DOHH2 (cell line): Measurements from ENCODE around the gene TNFRSF21.

Source experiments
- H3F3A ChIP-seq: fragments of 200-600 bp; sonication (generic), shearing (Covaris generic); 2 replicates; pipeline ENCODE4 v1.6.0; 2016; ENCODE audit warnings: antibody characterized with exemption, mild to moderate bottlenecking; ENCODE audit not compliant: control insufficient read depth, insufficient read depth
- H3K27ac ChIP-seq: fragments of 200-600 bp; sonication (generic); 2 replicates; pipeline ENCODE4 v1.5.1; 2014; ENCODE audit warnings: low read depth, mild to moderate bottlenecking, low read length, moderate library complexity
- H3K27me3 ChIP-seq: fragments of 200-600 bp; sonication (generic); 2 replicates; pipeline ENCODE4 v1.6.1; 2014; ENCODE audit warnings: mild to moderate bottlenecking, low read length, mixed read lengths; ENCODE audit not compliant: control insufficient read depth
- H3K36me3 ChIP-seq: fragments of 200-600 bp; sonication (generic); 2 replicates; pipeline ENCODE4 v1.6.1; 2014; ENCODE audit warnings: mild to moderate bottlenecking, low read length, moderate library complexity, mixed read lengths; ENCODE audit not compliant: control insufficient read depth
- H3K4me1 ChIP-seq: fragments of 200-600 bp; sonication (generic); 2 replicates; pipeline ENCODE4 v1.6.1; 2014; ENCODE audit warnings: mild to moderate bottlenecking, low read length, mixed read lengths; ENCODE audit not compliant: control insufficient read depth
- H3K4me2 ChIP-seq: fragments of 200-600 bp; sonication (generic); 2 replicates; pipeline ENCODE4 v1.6.0; 2014; ENCODE audit warnings: mild to moderate bottlenecking, low read length, moderate library complexity
- H3K4me3 ChIP-seq: fragments of 200-600 bp; sonication (generic); 2 replicates; pipeline ENCODE4 v1.5.1; 2014; ENCODE audit warnings: mild to moderate bottlenecking, low read length, mixed read lengths
- H3K79me2 ChIP-seq: fragments of 200-600 bp; sonication (generic); 2 replicates; pipeline ENCODE4 v1.6.1; 2014; ENCODE audit warnings: mild to moderate bottlenecking, low read length, mixed read lengths; ENCODE audit not compliant: control insufficient read depth
- H3K9me2 ChIP-seq: fragments of 200-600 bp; sonication (generic); replicated peaks from 2 replicates; pipeline ENCODE4 v1.6.1; 2014; ENCODE audit warnings: mild to moderate bottlenecking, low read length, mixed read lengths; ENCODE audit not compliant: control insufficient read depth
- H3K9me3 ChIP-seq: fragments of 200-600 bp; sonication (generic); 2 replicates; pipeline ENCODE4 v1.6.1; 2014; ENCODE audit warnings: antibody characterized with exemption, low read length, mixed read lengths; ENCODE audit not compliant: control insufficient read depth, insufficient read depth
- H4K20me1 ChIP-seq: fragments of 200-600 bp; sonication (generic); 2 replicates; pipeline ENCODE4 v1.6.0; 2014; ENCODE audit warnings: low read depth, mild to moderate bottlenecking, antibody characterized with exemption, low read length, moderate library complexity; ENCODE audit not compliant: control insufficient read depth, insufficient read depth
- EZH2phosphoT487 ChIP-seq: fragments of 200-600 bp; sonication (generic); IDR thresholded peaks from 2 replicates; pipeline ENCODE4 v1.6.1; 2017; ENCODE audit warnings: borderline replicate concordance, mild to moderate bottlenecking, antibody characterized with exemption, low read length, moderate library complexity, mixed read lengths
- TF ChIP-seq, protein P1 (sequence below): fragments of 200-600 bp; sonication (generic); IDR thresholded peaks from one replicate; pipeline ENCODE4 v1.5.1; 2014; ENCODE audit warnings: antibody characterized with exemption, mild to moderate bottlenecking, low read depth, low read length; ENCODE audit not compliant: poor library complexity, severe bottlenecking

The TNFRSF21 gene

DNA sequence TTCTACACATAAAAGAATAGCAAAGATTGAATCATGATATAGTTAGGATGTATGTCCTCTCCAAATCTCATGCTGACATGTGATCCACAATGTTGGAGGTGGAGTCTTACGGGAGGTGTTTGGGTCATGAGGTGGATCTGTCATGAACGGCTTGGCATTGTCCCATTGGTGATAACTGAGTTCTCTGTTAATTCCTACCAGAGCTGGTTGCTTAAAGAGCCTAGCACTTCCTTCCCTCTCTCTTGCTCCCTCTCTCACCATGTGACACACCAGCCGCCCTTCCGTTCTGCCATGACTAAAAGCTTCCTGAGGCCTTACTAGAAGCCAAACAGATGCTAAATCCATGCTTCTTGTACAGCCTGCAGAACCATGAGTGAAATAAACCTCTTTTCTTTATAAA, 8.3 kb downstream of the TNFRSF21 start:
- no peaks in the 10 kb centered on the region for H3K36me3 ChIP-seq
- H3K9me2 ChIP-seq: no peaks in the 10 kb centered on the region
- no peak overlapping the region for H3K4me3 ChIP-seq
- H3K4me1 ChIP-seq: no peaks in the 10 kb centered on the region
- TF ChIP-seq EZH2phosphoT487: no peak
- TF ChIP-seq, protein P1, sequence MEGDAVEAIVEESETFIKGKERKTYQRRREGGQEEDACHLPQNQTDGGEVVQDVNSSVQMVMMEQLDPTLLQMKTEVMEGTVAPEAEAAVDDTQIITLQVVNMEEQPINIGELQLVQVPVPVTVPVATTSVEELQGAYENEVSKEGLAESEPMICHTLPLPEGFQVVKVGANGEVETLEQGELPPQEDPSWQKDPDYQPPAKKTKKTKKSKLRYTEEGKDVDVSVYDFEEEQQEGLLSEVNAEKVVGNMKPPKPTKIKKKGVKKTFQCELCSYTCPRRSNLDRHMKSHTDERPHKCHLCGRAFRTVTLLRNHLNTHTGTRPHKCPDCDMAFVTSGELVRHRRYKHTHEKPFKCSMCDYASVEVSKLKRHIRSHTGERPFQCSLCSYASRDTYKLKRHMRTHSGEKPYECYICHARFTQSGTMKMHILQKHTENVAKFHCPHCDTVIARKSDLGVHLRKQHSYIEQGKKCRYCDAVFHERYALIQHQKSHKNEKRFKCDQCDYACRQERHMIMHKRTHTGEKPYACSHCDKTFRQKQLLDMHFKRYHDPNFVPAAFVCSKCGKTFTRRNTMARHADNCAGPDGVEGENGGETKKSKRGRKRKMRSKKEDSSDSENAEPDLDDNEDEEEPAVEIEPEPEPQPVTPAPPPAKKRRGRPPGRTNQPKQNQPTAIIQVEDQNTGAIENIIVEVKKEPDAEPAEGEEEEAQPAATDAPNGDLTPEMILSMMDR: no peak
- H3K79me2 ChIP-seq: peaks cover 5% of the 10 kb centered on the region; the same call in 1 of the 2 replicates
- no peak overlapping the region for H3K4me2 ChIP-seq
- H4K20me1 ChIP-seq: no peaks in the 10 kb centered on the region
- H3K27me3 ChIP-seq: no peaks in the 10 kb centered on the region
- no peak overlapping the region for H3K27ac ChIP-seq
- no peaks in the 10 kb centered on the region for H3K9me3 ChIP-seq
- no peaks in the 10 kb centered on the region for H3F3A ChIP-seq

DNA sequence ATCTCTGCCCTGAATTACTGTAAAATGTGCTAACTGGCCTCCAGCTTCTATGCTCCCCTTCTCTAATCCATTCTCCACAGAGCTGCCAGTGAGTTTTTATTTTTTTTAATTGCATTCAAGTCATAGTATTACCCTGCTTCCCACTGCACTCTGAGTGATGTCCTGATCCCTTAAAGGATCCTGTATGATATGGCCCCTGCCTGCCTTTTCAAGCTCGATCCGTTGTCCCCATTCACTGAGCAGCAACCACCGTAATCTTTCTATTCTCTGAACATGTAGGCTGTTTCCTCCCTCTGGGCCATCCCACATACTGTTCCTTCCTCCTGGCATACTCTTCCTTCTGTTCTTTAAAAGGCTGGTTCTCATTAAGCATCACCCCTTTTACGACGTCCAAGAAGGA, 9.3 kb downstream of the TNFRSF21 start:
- Histone ChIP-seq H3K4me2 (no peak overlapping the region), H3K9me3 (no peaks in the 10 kb centered on the region), H3K36me3 (no peaks in the 10 kb centered on the region), H3K9me2 (no peaks in the 10 kb centered on the region), H4K20me1 (no peaks in the 10 kb centered on the region), H3F3A (no peaks in the 10 kb centered on the region), H3K27ac (no peak overlapping the region), H3K4me1 (no peaks in the 10 kb centered on the region), H3K79me2 (peaks cover 5% of the 10 kb centered on the region; the same call in 1 of the 2 replicates), H3K4me3 (no peak overlapping the region), H3K27me3 (no peaks in the 10 kb centered on the region)
- TF ChIP-seq, protein P1: no peak
- no peak for TF ChIP-seq EZH2phosphoT487

DNA sequence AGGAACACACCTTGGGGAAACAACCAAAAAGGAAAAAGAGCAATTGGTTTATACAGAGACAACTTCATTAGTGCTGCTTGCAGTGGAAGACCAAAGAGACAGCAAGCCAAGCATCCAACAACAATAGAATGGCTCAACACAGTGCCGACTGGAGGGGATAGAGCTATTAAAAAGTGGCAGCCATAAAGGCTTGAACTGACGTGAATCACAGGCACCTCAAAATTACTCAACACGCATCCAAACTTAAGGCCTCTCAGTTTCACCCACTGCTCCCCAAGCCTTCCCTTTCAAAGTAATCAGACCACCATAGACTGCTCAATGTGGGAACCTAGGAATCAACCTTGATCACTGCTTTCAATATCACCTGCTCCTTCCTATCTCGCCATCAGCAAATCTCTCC, 9.7 kb downstream of the TNFRSF21 start:
- no peaks in the 10 kb centered on the region for H3K27me3 ChIP-seq
- no peaks in the 10 kb centered on the region for H3K36me3 ChIP-seq
- H3K4me2 ChIP-seq: no peak overlapping the region
- no peaks in the 10 kb centered on the region for H3K9me3 ChIP-seq
- TF ChIP-seq, protein P1: no peak
- TF ChIP-seq EZH2phosphoT487: no peak
- no peaks in the 10 kb centered on the region for H4K20me1 ChIP-seq
- H3K9me2 ChIP-seq: no peaks in the 10 kb centered on the region
- no peak overlapping the region for H3K4me3 ChIP-seq
- peaks cover 5% of the 10 kb centered on the region; the same call in 1 of the 2 replicates for H3K79me2 ChIP-seq
- no peaks in the 10 kb centered on the region for H3F3A ChIP-seq
- no peaks in the 10 kb centered on the region for H3K4me1 ChIP-seq
- no peak overlapping the region for H3K27ac ChIP-seq

DNA sequence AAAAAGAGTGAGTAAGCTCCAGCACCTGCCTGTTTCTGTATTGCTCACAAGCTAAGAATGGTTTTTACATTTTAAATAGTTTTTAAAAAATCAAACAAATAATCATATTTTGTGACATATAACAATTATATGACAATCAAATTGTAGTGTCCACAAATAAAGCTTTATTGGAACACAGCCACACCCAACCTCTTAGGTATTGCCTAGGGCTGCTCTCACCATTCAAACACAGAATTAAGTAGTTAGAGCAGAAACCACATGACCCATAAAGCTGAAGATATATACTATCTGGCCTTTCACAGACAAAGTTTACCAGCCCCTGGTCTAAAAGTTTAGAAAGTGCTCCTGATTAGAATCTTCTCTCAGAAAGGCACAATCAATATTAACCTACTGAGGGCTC, 11.2 kb downstream of the TNFRSF21 start:
- Histone ChIP-seq H3K36me3 (no peaks in the 10 kb centered on the region), H3K9me3 (no peaks in the 10 kb centered on the region), H4K20me1 (no peaks in the 10 kb centered on the region), H3K27ac (no peak overlapping the region), H3K9me2 (no peaks in the 10 kb centered on the region), H3K4me2 (no peak overlapping the region), H3F3A (no peaks in the 10 kb centered on the region), H3K27me3 (no peaks in the 10 kb centered on the region), H3K79me2 (peaks cover 5% of the 10 kb centered on the region; the same call in 1 of the 2 replicates), H3K4me3 (no peak overlapping the region), H3K4me1 (no peaks in the 10 kb centered on the region)
- TF ChIP-seq, protein P1: no peak
- no peak for TF ChIP-seq EZH2phosphoT487
